UCSD-AML1 (cell line): ENCODE results near the gene NFATC1.
A peak's percentile ranks its signal among the peaks of the same experiment; 100 is the strongest.
"Not testable (repeated sequence)": the region's sequence is repeated elsewhere in the genome, so short reads cannot be mapped to it uniquely, and the experiment has no call there.

Experiments used
- DNase-seq: peaks from one replicate; lab custom pipeline; 2025; ENCODE audit not compliant: unreplicated experiment; lab: John Stamatoyannopoulos, UW

NFATC1 gene

DNA sequence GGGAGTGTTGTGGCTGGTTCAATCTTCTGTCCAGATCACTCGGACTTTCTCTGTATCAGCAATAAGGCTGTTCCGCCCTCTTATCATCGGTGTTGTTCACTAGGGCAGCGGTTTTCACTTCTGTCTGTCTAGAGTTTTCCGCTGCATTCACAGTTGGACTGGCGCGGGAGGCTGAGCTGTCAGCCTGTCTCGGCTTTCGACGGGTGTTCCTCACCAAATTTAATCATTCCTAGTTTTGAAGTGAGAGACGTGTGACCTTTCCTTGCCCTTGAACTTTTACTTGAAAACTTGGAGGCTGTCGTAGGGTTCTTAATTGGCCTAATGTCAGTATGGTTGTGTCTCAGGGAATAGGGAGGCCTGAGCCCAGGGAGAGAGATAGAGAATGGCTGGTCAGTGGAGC lies 108.3 kb downstream of the NFATC1 start:
- DNase-seq: no peak

- DNase-seq: peak; percentile 32
Observed at GRCh38 chr18:79504495-79504894, 108.8 kb downstream of the NFATC1 start.

GRCh38 chr18:79505465-79505864 lies 109.7 kb downstream of the NFATC1 start:
- not testable (repeated sequence) for DNase-seq

GRCh38 chr18:79506191-79507075 lies 110.7 kb downstream of the NFATC1 start:
- DNase-seq: no peak

DNA sequence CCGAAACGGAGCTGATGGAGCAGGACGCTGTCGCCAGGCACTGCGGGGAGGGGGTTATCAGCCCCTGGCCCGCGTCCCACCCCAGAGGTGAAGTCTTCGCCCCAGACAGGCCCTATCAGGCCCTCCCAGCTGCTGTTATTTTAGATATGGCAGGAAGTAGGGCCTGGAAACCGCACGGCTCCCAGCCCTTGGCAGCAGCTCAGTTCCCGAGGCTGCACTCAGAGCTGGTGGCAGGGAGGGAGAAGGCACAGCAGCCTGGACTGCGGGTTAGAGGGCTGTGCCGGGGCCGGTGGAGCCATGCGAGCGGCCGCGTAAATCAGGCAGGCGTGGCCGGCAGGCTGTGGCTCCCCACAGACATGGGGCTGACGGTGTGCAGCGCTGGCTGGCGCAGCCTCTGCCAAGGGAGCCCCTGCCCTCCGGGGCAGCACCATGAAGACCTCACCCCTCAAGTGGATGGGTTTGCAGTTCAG lies 111.4 kb downstream of the NFATC1 start:
- peak; percentile 91 for DNase-seq

GRCh38 chr18:79507546-79508480 lies 112.1 kb downstream of the NFATC1 start:
- DNase-seq: peak; percentile 74

DNA sequence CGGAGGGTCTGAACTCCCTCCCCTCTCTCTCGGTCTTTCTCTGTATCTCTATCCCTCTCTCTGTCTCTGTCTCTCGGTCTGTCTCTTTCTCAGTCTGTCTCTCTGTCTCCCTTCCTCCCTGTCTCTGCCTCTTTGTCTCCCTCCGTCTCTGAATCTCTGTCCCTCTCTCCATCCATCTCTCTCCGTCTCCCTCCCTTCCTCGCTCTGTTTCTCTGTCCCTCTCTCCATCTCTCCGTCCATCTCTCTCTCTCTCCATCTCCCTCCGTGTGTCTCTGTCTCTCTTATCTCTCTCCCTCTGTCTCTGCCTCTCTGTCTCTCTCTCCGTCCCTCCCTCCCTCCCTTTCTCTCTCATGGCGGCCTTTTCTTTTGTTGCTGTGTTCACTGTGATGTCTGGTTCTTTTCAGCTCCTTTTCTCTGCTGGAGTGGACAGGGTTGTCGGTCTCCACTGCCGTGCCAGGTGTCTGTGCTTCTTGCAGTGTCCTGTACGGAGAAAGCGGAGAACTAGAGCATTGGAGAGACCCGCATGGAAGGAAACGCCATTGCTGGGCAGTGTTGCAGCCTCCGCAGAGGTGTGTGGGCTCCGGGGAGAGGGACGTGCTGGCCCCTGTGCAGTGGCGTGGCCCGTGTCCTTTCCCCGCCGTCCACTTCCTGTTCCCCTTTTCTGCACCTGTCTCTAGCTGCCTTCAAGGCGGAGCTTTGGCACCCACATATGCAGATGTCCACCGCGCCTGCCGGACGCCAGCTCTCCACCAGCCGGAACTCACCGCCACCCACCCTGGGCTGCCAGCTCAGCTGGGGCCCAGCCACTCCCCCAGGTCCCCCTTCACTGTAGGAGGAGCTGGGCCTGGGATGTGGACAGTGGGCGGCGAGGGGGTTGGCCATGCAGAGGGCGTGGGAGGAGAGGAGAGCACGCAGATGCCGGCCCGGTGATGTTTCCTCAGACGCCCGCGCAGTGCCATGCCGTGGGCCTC lies 113.1 kb downstream of the NFATC1 start:
- no peak for DNase-seq

- no peak for DNase-seq
Observed at GRCh38 chr18:79509536-79509930, 113.8 kb downstream of the NFATC1 start.

- DNase-seq: no peak
Observed at GRCh38 chr18:79510046-79510685, 114.4 kb downstream of the NFATC1 start.

- DNase-seq: no peak
Observed at GRCh38 chr18:79510731-79511241, 115.1 kb downstream of the NFATC1 start.

GRCh38 chr18:79511271-79511670 lies 115.5 kb downstream of the NFATC1 start:
- no peak for DNase-seq

- DNase-seq: no peak
Observed at GRCh38 chr18:79511671-79512301, 116.1 kb downstream of the NFATC1 start.

- no peak for DNase-seq
Observed at GRCh38 chr18:79512461-79513380, 117.0 kb downstream of the NFATC1 start.

GRCh38 chr18:79513381-79514081 lies 117.8 kb downstream of the NFATC1 start:
- DNase-seq: no peak

- no peak for DNase-seq
Observed at GRCh38 chr18:79515331-79515730, 119.6 kb downstream of the NFATC1 start.

- no peak for DNase-seq
Observed at GRCh38 chr18:79515944-79516351, 120.2 kb downstream of the NFATC1 start.

- no peak for DNase-seq
Observed at GRCh38 chr18:79516441-79516931, 120.8 kb downstream of the NFATC1 start.
